DMS153 (cell line): ENCODE results near the gene SLC8B1.

Experiments
- DNase-seq: peaks from one replicate; lab custom pipeline; 2025; lab: John Stamatoyannopoulos, UW

SLC8B1 gene

DNA sequence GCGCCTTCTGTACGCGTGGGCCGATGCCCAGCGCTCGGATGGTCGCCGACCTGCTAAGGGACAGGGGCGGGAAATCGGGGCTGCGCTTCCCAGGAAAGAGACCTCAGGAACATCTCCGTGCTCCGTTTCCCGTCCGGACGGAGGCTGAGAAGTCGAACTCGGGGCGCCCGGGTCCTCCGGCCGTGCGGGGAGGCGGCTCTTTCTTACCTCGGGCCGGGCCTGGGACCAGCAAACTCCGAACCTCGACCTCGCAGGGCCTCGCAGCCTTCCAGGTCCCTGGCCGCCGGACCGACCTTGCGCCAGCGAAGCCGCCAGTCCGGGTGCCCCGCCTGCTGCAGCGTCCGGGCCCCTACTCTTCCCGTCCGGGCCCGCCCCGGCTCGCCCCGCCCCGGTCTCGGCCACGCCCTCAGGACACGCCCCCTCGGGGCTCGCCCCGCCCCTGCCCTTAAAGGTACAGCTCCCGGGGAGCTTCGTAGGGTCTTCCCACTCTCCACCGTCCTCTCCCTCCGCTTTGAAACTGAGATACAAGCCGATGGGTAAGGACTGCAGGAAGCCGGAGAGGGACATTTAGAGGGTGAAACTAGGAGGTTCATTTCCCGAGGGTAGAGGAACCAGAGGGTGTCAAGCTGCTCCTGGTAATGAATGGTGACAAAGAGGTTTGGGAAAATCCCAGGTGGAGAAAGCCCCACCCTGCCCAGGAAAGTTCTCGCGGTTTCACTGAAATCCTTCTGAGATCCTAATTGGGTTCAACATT, at the start of gene SLC8B1:
TSS of gene SLC8B1 (minus strand) at position 324 of the 754 bp plus-strand sequence. CDS start 2,231 bp downstream, outside the sequence.
- DNase-seq = peak; percentile 36

GRCh38 chr12:113382206-113382605, 47.3 kb upstream of the SLC8B1 start:
- DNase-seq = no peak

DNA sequence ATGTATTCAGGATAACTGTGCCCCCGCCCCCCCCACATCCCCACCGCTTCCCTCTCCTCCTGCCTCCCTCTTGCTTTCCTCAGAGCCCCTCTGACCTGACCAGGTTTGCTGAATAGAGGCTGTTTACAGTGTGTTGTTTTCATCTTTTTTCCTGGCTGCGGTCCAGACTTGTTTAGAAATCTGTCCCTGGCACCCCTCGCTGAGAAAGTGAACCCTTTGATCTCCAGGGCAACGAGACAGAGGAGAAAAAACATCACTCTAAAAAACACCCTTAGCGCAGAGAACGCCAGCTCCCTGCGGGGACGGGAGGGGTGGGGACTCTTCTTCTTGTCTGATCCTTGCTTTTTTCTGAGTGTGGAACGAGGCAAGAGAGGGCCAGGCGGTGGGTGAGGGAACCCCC, 46.3 kb upstream of the SLC8B1 start:
- no peak for DNase-seq

DNA sequence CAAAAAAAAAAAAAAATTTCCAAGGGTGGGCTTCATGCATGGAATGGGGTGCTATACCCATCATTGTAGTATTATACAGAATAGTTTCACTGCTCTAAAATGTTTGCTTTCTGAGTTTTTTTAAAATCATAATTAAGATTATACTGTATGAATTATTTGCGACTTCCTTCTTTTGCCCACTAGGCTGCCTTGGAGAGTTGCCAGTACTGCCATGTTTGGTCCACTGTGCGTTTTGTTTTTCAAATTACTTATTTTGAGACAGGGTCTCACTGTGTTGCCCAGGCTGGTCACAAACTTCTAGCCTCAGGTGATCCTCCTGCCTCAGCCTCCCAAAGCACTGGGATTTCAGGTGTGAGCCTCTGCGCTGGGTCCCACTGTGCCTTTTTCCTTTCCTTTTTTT, 43.4 kb upstream of the SLC8B1 start:
- no peak for DNase-seq

- DNase-seq = no peak
These were observed 40.0 kb upstream of the SLC8B1 start for GRCh38 chr12:113374823-113375428.

GRCh38 chr12:113373969-113374368, 39.1 kb upstream of the SLC8B1 start:
- DNase-seq = no peak

DNA sequence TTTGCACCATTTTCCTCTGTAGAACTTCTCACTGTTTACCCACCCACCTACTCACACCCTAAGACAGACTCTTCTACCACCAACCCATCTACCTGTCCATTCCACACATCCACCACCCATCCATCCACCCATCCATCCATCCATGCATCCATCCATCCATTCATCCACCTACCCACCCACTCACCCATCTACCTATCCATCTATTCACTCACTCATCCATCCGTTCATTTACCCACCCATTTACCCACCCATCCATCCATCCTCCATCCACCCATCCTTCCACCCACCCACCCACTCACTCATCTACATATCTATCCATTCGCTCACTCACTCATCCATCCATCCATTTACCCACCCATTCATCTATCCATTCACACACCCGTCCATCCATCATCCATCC, 38.5 kb upstream of the SLC8B1 start:
- no peak for DNase-seq

DNA sequence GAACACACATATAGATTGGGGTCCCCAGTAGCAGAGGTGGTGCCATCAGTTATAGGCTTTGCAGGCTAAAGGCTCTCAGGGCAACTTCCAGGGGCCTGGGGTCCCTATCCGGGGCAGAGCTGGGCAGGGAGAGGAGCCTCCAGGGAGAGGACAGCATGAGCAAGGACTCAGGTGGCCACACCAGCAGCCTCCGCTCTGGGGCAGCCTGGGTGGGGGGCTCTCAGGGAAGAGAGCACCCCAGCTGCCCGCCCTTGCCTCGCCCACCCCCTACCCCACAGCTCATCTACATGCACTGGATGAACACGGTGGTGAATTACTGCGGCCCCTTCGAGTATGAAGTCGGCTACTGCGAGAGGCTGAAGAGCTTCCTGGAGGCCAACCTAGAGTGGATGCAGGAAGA, 37.5 kb upstream of the SLC8B1 start:
- DNase-seq = no peak

DNA sequence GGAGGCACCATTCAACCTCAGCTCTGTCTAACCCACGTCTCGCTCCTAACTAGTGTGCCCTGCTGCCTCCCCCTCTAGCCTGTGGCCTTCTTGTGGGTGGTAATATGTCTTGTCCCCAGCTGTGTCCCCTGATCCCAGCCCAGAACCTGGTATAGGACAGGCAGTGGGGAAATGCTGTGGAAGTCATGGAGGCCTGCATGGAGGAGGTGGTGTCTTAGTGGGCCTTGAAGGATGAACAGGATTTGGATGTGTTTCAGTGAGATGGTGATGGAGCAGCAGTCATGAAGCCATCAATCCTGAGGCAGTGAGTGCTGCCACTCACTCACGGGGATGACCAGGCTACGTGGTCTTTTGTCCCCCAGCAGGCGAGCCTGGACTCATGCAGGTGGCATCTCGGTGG, 36.9 kb upstream of the SLC8B1 start:
- no peak for DNase-seq

GRCh38 chr12:113370923-113371682, 36.2 kb upstream of the SLC8B1 start:
- DNase-seq = no peak

DNA sequence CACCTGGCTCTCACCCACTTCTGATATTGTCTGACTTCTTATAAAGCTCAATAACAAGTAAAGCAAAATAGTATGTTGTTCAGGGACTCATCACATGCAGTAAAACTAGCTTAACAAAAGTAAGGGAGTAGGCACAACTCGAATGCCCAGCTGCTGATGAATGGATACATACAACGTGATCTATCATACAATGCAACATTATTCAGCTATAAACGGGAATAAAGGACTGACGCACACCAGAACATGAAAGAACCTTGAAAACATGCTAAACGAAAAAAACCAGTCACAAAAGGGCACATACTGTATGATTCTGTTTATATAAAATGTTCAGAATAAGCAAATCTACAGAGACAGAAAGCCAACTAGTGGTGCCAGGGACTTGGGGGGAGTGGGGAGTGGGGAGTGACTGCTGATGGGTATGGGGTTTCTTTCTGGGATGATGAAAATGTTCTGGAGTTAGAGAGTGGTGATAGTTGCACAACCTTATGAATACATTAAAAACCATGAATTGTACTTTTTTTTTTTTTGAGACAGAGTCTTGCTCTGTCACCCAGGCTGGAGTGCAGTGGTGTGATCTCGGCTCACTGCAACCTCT, 34.6 kb upstream of the SLC8B1 start:
- DNase-seq = no peak

GRCh38 chr12:113368331-113368730, 33.4 kb upstream of the SLC8B1 start:
- DNase-seq = no peak

DNA sequence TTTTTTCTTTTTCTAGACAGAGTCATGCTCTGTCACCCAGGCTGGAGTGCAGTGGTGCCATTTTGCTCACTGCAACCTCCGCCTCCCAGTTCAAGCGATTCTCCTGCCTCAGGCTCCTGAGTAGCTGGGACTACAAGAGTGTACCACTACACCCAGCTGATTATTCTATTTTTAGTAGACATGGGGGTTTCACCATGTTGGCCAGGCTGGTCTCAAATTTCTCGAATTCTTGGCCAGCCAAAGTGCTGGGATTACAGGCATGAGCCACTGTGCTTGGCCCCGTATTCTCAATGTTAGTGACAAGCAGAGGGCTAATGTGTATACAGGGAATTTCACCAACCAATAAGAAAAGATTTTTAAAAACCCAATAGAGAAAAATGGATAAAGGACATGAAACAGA, 31.9 kb upstream of the SLC8B1 start:
- DNase-seq = no peak

GRCh38 chr12:113365639-113366395, 30.9 kb upstream of the SLC8B1 start:
- DNase-seq = no peak

- DNase-seq = no peak
These were observed 29.8 kb upstream of the SLC8B1 start for GRCh38 chr12:113364698-113365097.

- no peak for DNase-seq
These were observed 26.9 kb upstream of the SLC8B1 start for GRCh38 chr12:113361574-113362370.

DNA sequence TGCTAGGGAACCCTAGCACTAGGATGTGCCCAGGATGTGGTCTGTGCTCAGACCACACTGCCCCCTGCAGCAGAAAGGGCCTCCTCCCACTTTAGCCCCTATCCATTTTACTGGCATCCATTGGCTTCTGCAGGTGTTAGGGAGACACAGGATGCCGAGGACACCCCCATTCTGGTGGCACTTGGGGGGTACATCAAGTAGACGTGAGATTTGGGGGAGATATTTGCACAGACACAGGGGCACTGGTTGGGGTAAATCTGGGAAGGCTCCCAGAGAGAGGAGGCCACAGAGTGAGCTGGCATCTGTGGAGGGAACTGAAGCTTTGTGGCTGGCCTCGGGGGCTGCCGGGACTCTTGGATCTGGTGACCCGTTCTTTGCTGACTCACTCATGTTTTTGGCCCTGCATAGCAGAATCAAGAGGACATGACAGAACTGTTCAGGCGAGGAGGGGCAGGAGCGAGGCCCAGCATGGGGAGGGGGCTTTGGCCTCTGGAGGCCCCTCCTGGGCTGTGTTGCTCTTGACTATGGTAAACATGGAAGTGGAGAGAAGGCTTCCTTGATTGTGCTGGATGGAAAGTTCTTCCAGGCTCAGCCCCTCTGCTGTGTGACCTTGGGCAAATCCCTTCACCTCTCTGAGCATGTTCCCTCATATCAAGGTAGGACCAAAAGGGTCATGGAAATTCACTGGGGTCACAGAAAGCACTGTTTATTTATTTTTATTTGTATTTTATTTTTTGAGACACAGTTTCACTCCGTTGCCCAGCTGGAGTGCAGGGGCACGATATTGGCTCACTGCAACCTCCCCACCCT, 25.2 kb upstream of the SLC8B1 start:
- no peak for DNase-seq

GRCh38 chr12:113359133-113359938, 24.4 kb upstream of the SLC8B1 start:
- no peak for DNase-seq

- peak; percentile 66 for DNase-seq
These were observed 23.6 kb upstream of the SLC8B1 start, which contains the start of gene PLBD2 for GRCh38 chr12:113358381-113359132. Gene PLBD2 (plus strand): TSS chr12:113358587. CDS start chr12:113358601, 14 bp downstream.
